ENCODE measurements around the gene BCAR3. TPM values are rescaled to one million over a fixed set of nuclear protein-coding genes. Genes with fewer than 3 reads are reported as not detected.

BCAR3 gene
- total and polyA plus RNA-seq, 8 donors, result 15.5 to 26.0 (median 18.9) TPM

DNA sequence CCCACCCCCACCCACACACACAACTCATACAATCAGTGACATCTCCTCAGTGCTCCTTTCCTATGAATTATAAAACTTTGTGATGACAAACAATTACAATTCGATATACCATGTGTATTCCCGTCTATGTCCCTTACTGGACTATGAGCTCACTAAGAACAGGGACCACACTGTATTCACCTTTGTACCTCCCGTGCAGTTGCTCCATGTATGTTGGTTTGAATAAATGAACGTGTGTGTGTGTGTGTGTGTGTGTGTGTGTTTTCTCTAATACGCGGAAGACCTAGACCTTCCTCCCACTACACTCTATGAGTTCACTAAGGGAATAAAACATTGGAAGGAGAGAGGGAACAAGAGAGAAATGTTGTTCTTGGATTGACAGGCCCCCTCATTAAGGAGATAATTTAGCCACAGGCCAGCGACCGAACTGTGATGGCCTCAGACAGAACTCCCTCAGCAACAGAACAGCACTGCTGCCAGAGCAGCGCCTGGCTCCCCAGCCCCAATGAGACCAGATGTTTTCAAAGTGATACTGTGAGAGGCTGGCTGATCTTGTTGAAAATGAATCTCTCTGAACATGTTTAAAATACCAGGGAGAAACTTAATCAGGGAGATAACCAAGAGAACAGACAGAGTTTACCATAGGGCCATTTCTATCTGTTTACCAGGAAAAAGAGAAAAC lies 21.7 kb downstream of the BCAR3 start:
- Histone ChIP-seq H3K4me1 (peaks cover 4 to 16% of the 10 kb centered on the region in 2 donors), H3K36me3 (no peaks in the 10 kb centered on the region), H3K9me3 (no peaks in the 10 kb centered on the region), H3K27ac (no peak overlapping the region), H3K27me3 (no peaks in the 10 kb centered on the region), H3K4me3 (no peak overlapping the region)
- ATAC-seq (no peak), DNase-seq (no peak)
- intact Hi-C loops (cut with DNase I), result no loop called here
- no peak for TF ChIP-seq CTCF (IDR thresholded peaks at IDR 0.05)

GRCh38 chr1:93658188-93658587 lies 23.4 kb downstream of the BCAR3 start:
- H3K4me3 ChIP-seq, result no peak overlapping the region
- intact Hi-C loops (cut with DNase I), result no loop called here
- peaks cover 0 to 7% of the 10 kb centered on the region in 2 donors for H3K4me1 ChIP-seq
- no peak overlapping the region for H3K27ac ChIP-seq
- TF ChIP-seq CTCF (IDR thresholded peaks at IDR 0.05), result no peak
- H3K9me3 ChIP-seq, result no peaks in the 10 kb centered on the region
- ATAC-seq, result no peak
- DNase-seq, result no peak
- H3K27me3 ChIP-seq, result no peaks in the 10 kb centered on the region
- no peaks in the 10 kb centered on the region for H3K36me3 ChIP-seq

DNA sequence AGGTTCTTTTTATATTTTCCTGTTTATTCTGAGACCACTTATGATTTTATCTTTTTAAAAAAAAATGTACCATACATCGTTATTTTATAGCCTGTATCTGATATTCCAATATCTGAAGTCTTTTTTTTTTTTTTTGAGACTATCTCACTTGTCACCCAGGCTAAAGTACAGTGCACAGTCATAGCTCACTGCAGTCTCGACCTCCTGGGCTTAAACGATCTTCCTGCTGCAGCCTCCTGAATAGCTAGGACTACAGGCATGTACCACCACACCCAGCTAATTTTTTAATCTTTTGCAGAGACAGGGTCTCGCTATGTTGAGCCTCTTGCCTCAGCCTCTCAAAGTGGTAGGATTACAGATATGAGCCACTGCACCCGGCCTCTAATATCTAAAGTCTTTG lies 25.1 kb downstream of the BCAR3 start:
- no peak for DNase-seq
- intact Hi-C loops (cut with DNase I), result no loop called here

GRCh38 chr1:93653656-93654055 lies 28.0 kb downstream of the BCAR3 start:
- no peaks in the 10 kb centered on the region for H3K36me3 ChIP-seq
- no peak overlapping the region for H3K27ac ChIP-seq
- no peak overlapping the region for H3K4me3 ChIP-seq
- TF ChIP-seq CTCF (IDR thresholded peaks at IDR 0.05), result no peak
- H3K9me3 ChIP-seq, result no peaks in the 10 kb centered on the region
- peaks cover 0 to 10% of the 10 kb centered on the region in 2 donors for H3K4me1 ChIP-seq
- ATAC-seq, result no peak
- DNase-seq, result no peak
- no peaks in the 10 kb centered on the region for H3K27me3 ChIP-seq
- intact Hi-C loops (cut with DNase I), result no loop called here

More for the DNA sequence above, 25.1 kb downstream of the BCAR3 start:
- H3K4me3 ChIP-seq, result no peak overlapping the region
- H3K4me1 ChIP-seq, result peaks cover 0 to 10% of the 10 kb centered on the region in 2 donors
- TF ChIP-seq CTCF (IDR thresholded peaks at IDR 0.05), result no peak
- no peaks in the 10 kb centered on the region for H3K27me3 ChIP-seq
- no peak for ATAC-seq
- H3K36me3 ChIP-seq, result no peaks in the 10 kb centered on the region
- no peak overlapping the region for H3K27ac ChIP-seq
- no peaks in the 10 kb centered on the region for H3K9me3 ChIP-seq

DNA sequence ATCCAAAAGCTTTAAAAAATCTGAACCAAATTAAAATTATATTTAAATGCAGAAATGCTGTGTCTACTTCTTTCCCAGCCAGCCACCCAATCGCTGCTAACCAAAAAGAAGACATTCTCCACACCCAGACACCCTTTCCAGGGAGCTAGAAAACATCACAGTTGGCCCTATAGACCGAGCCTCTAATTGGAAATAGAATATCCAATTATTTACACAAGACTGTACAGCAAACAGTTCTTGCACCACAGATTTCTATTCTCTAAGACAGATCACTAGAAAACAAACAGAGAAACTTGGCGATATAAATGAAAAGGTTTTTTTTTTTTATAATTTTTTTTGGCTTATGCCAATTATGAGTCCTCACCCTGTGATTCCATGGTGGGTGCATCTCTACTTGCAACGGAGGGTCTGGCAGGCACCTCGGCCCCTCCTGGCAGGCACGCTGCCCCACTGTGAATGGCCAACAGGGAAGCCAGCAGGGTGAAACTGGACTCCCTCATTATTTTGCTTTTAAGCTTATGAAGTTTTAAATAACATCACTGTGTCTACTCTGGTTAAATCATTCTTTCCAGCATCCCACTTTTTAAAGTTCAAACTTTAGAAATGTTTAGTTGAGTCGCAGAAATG lies 29.2 kb downstream of the BCAR3 start:
- H3K36me3 ChIP-seq, result no peaks in the 10 kb centered on the region
- H3K4me1 ChIP-seq, result peaks cover 0 to 10% of the 10 kb centered on the region in 2 donors
- intact Hi-C loops (cut with DNase I), result no loop called here
- no peaks in the 10 kb centered on the region for H3K27me3 ChIP-seq
- H3K9me3 ChIP-seq, result no peaks in the 10 kb centered on the region
- no peak for TF ChIP-seq CTCF (IDR thresholded peaks at IDR 0.05)
- DNase-seq (no peak), ATAC-seq (peak; percentile 72)
- H3K4me3 ChIP-seq, result no peak overlapping the region
- H3K27ac ChIP-seq, result peak overlapping the region in 1 of 2 donors; percentile 27
